Fibroblast of lung (primary cell): ENCODE data around the gene CCDC70. TPM values are rescaled to one million over a fixed set of nuclear protein-coding genes. Genes with fewer than 3 reads are reported as not detected.
A peak's percentile ranks its signal among the peaks of the same experiment; 100 is the strongest.

Source experiments
- DNase-seq, 2 donors: peaks; one replicate each; pipeline versions ENCODE4 v3.0.0 to v3.0.0-alpha.2; 2010; ENCODE audit warnings: low read depth in 2 of 2
- H2AFZ ChIP-seq: 2 replicates; pipeline ENCODE4 v1.5.1; 2012; ENCODE audit warnings: low read length, control low read depth, inconsistent platforms
- H3K27ac ChIP-seq: 2 replicates; pipeline ENCODE4 v1.5.1; 2011; ENCODE audit warnings: low read length, control low read depth; ENCODE audit not compliant: insufficient read depth
- H3K27me3 ChIP-seq: 2 replicates; pipeline ENCODE4 v1.5.1; 2011; ENCODE audit warnings: mild to moderate bottlenecking, low read length; ENCODE audit not compliant: control insufficient read depth, insufficient read depth
- H3K36me3 ChIP-seq: 2 replicates; pipeline ENCODE4 v1.5.1; 2011; ENCODE audit warnings: low read length; ENCODE audit not compliant: control insufficient read depth, insufficient read depth
- H3K4me1 ChIP-seq: 2 replicates; pipeline ENCODE4 v1.5.1; 2011; ENCODE audit warnings: low read length; ENCODE audit not compliant: control insufficient read depth, insufficient read depth; ENCODE audit errors: extremely low read depth
- H3K4me2 ChIP-seq: 2 replicates; pipeline ENCODE4 v1.5.1; 2011; ENCODE audit warnings: low read length, control low read depth; ENCODE audit not compliant: insufficient read depth; ENCODE audit errors: extremely low read depth
- H3K4me3 ChIP-seq, 4 experiments: fragments of 200-600 bp in 1 of 4; sonication (generic) in 1 of 4; replicated peaks in 1 of 4; 2 replicates each; pipeline ENCODE4 v1.5.1; 2011 to 2016; ENCODE audit warnings: low read length in 4 of 4, low read depth in 3 of 4, mild to moderate bottlenecking in 3 of 4, control low read depth in 2 of 4, inconsistent platforms in 1 of 4, mixed read lengths in 1 of 4; ENCODE audit not compliant: insufficient read depth in 1 of 4; ENCODE audit errors: control extremely low read depth in 1 of 4
- H3K79me2 ChIP-seq: 2 replicates; pipeline ENCODE4 v1.5.1; 2012; ENCODE audit warnings: mild to moderate bottlenecking, low read length, inconsistent platforms; ENCODE audit not compliant: control insufficient read depth, insufficient read depth
- H3K9ac ChIP-seq: 2 replicates; pipeline ENCODE4 v1.5.1; 2011; ENCODE audit warnings: mild to moderate bottlenecking, low read length, control low read depth; ENCODE audit not compliant: insufficient read depth
- H3K9me3 ChIP-seq: 2 replicates; pipeline ENCODE4 v1.5.1; 2012; ENCODE audit warnings: low read depth, low read length; ENCODE audit not compliant: control insufficient read depth, insufficient read depth
- H4K20me1 ChIP-seq: 2 replicates; pipeline ENCODE4 v1.5.1; 2011; ENCODE audit warnings: low read length; ENCODE audit not compliant: control insufficient read depth, insufficient read depth; ENCODE audit errors: extremely low read depth
- CTCF ChIP-seq, 2 donors: IDR thresholded peaks in 1 of 2; conservative IDR thresholded peaks in 1 of 2; 1 replicate in 1 of 2; 2 replicates in 1 of 2; pipeline ENCODE4 v1.5.1; 2011 to 2012; ENCODE audit warnings: low read length in 2 of 2, control low read depth in 1 of 2, inconsistent platforms in 1 of 2, low read depth in 1 of 2, mild to moderate bottlenecking in 1 of 2
- EZH2 ChIP-seq: IDR thresholded peaks from 2 replicates; pipeline ENCODE4 v1.5.1; 2012; ENCODE audit warnings: low read length, control low read depth, mild to moderate bottlenecking; ENCODE audit errors: missing control alignments
- polyA plus RNA-seq, 2 donors: library from polyadenylated mRNA; depleted of rRNA in 1 of 2; stranded (reverse) in 1 of 2; unstranded in 1 of 2; fragments of >200 nt; gene quantifications; 2 replicates each; pipeline ENCODE4 v1.2.1, GENCODE V29; 2011 to 2012; ENCODE audit warnings: missing spikeins in 1 of 2
- total RNA-seq: library from RNA; depleted of rRNA; stranded (reverse); fragments of >200 nt; gene quantifications from 2 replicates; pipeline ENCODE4 v1.2.1, GENCODE V29; 2014

CCDC70 gene
- total and polyA plus RNA-seq, 2 donors (not counting 1 experiment from before 2014, with no cell fraction given), result not detected

- Histone ChIP-seq H3K27me3 (peaks cover 2% of the 10 kb centered on the region), H3K4me2 (no peak overlapping the region), H2AFZ (no peak overlapping the region), H3K4me3 (no peak overlapping the region), H3K79me2 (no peaks in the 10 kb centered on the region), H3K9ac (no peak overlapping the region), H3K36me3 (no peaks in the 10 kb centered on the region), H3K9me3 (no peaks in the 10 kb centered on the region), H3K27ac (no peak overlapping the region), H4K20me1 (no peaks in the 10 kb centered on the region), H3K4me1 (no peaks in the 10 kb centered on the region)
- TF ChIP-seq CTCF (conservative IDR thresholded peaks at IDR 0.05 in 1 of 2, IDR thresholded peaks at IDR 0.05 in 1 of 2; ENCODE audit: low read depth in 1 of 2, low read length in 2 of 2) (no peak), EZH2 (no peak)
- DNase-seq, result no peak
These were observed 32.5 kb downstream of the CCDC70 start for GRCh38 chr13:51894239-51894638.

- no peak overlapping the region for H3K9ac ChIP-seq
- no peaks in the 10 kb centered on the region for H3K9me3 ChIP-seq
- H3K36me3 ChIP-seq, result no peaks in the 10 kb centered on the region
- no peaks in the 10 kb centered on the region for H3K4me1 ChIP-seq
- no peak overlapping the region for H3K27ac ChIP-seq
- H3K79me2 ChIP-seq, result no peaks in the 10 kb centered on the region
- no peak overlapping the region for H2AFZ ChIP-seq
- H3K4me3 ChIP-seq, result no peak overlapping the region
- DNase-seq, result peak; percentile 50 to 65
- TF ChIP-seq CTCF (conservative IDR thresholded peaks at IDR 0.05 in 1 of 2, IDR thresholded peaks at IDR 0.05 in 1 of 2; ENCODE audit: low read depth in 1 of 2, low read length in 2 of 2) (peak; percentile 68 to 84), EZH2 (no peak)
- H3K4me2 ChIP-seq, result no peak overlapping the region
- H4K20me1 ChIP-seq, result no peaks in the 10 kb centered on the region
- H3K27me3 ChIP-seq, result peaks cover 2% of the 10 kb centered on the region
These were observed 34.4 kb downstream of the CCDC70 start for GRCh38 chr13:51895906-51896888.

- Histone ChIP-seq H3K9me3 (no peaks in the 10 kb centered on the region), H3K4me1 (no peaks in the 10 kb centered on the region), H4K20me1 (no peaks in the 10 kb centered on the region), H3K79me2 (no peaks in the 10 kb centered on the region), H3K4me2 (no peak overlapping the region), H2AFZ (no peak overlapping the region), H3K9ac (no peak overlapping the region), H3K36me3 (no peaks in the 10 kb centered on the region), H3K4me3 (no peak overlapping the region), H3K27ac (no peak overlapping the region), H3K27me3 (no peaks in the 10 kb centered on the region)
- no peak for TF ChIP-seq EZH2
- TF ChIP-seq CTCF (conservative IDR thresholded peaks at IDR 0.05 in 1 of 2, IDR thresholded peaks at IDR 0.05 in 1 of 2; ENCODE audit: low read depth in 1 of 2, low read length in 2 of 2), result no peak
- no peak for DNase-seq
These were observed 38.7 kb downstream of the CCDC70 start for GRCh38 chr13:51900471-51900870.
